Stomach (tissue), 4 donors: ENCODE measurements around the gene DENND2A.

Source experiments
- CTCF ChIP-seq, 7 experiments: fragments of 450-650 bp in 4 of 7; fragments of 200-600 bp in 3 of 7; sonication (generic) in 3 of 7; IDR thresholded peaks; one replicate each; pipeline ENCODE4 v1.5.1; 2016 to 2019; ENCODE audit warnings: antibody characterized with exemption in 7 of 7, control low read depth in 2 of 7, mild to moderate bottlenecking in 1 of 7
- EP300 ChIP-seq: sonication (generic); formaldehyde crosslinking; IDR thresholded peaks from one replicate; pipeline ENCODE4 v1.6.1; 2017; ENCODE audit warnings: antibody characterized with exemption
- POLR2A ChIP-seq, 4 donors: fragments of 450-650 bp; IDR thresholded peaks; one replicate each; pipeline ENCODE4 v1.6.1; 2016; ENCODE audit warnings: antibody characterized with exemption in 4 of 4, control low read depth in 2 of 4, mild to moderate bottlenecking in 1 of 4, moderate library complexity in 1 of 4

- TF ChIP-seq POLR2A (IDR thresholded peaks at IDR 0.05): no peak
- no peak for TF ChIP-seq CTCF (IDR thresholded peaks at IDR 0.05)
- no peak for TF ChIP-seq EP300
Observed at GRCh38 chr7:140501966-140502365, 138.6 kb downstream of the DENND2A start.
